Vagina (tissue), 2 donors: Measurements from ENCODE around the gene LMAN2L. TPM values are rescaled to one million over a fixed set of nuclear protein-coding genes. Genes with fewer than 3 reads are reported as not detected.

Source experiments
- DNase-seq, 2 donors: peaks; one replicate each; pipeline ENCODE4 v3.0.0-alpha.2; 2017; ENCODE audit errors: extremely low spot score in 2 of 2
- H3K27ac ChIP-seq: fragments of 200-600 bp; sonication (generic); one replicate; pipeline ENCODE4 v1.5.1; 2019
- H3K27me3 ChIP-seq: fragments of 200-600 bp; sonication (generic); one replicate; pipeline ENCODE4 v1.5.1; 2019
- H3K36me3 ChIP-seq, 2 donors: fragments of 200-600 bp; sonication (generic); one replicate each; pipeline ENCODE4 v1.5.1; 2017 to 2019
- H3K4me1 ChIP-seq: fragments of 200-600 bp; sonication (generic); one replicate; pipeline ENCODE4 v1.5.1; 2019
- H3K4me3 ChIP-seq, 2 donors: fragments of 200-600 bp; sonication (generic); 1 replicate in 1 of 2; 2 replicates in 1 of 2; pipeline ENCODE4 v1.5.1; 2016 to 2019
- H3K9me3 ChIP-seq: fragments of 200-600 bp; sonication (generic); one replicate; pipeline ENCODE4 v1.5.1; 2019
- CTCF ChIP-seq, 3 experiments: fragments of 450-650 bp in 2 of 3; fragments of 200-600 bp in 1 of 3; sonication (generic) in 1 of 3; IDR thresholded peaks; one replicate each; pipeline ENCODE4 v1.5.1; 2017 to 2019; ENCODE audit warnings: antibody characterized with exemption in 3 of 3, mild to moderate bottlenecking in 2 of 3, moderate library complexity in 2 of 3
- POLR2A ChIP-seq, 2 donors: fragments of 450-650 bp; IDR thresholded peaks; one replicate each; pipeline ENCODE4 v1.6.1; 2017; ENCODE audit warnings: antibody characterized with exemption in 2 of 2, mild to moderate bottlenecking in 2 of 2, moderate library complexity in 2 of 2
- POLR2AphosphoS5 ChIP-seq, 2 donors: sonication (generic); formaldehyde crosslinking; IDR thresholded peaks; one replicate each; pipeline ENCODE4 v1.9.0; 2017; ENCODE audit warnings: antibody characterized with exemption in 2 of 2, mild to moderate bottlenecking in 2 of 2, low read depth in 1 of 2; ENCODE audit not compliant: insufficient read depth in 1 of 2
- intact Hi-C: fragments of 100-400 bp; cut with DNase I; formaldehyde crosslinking; loops from one replicate; pipeline ENCODE4 v1.15.1; 2023
- total RNA-seq: library from RNA; depleted of rRNA; stranded (reverse); fragments of >200 nt; gene quantifications from one replicate; pipeline ENCODE4 v1.2.3, GENCODE V29; 2016

The LMAN2L gene
- total RNA-seq, 1 donor from 2014 or later, result 13.0 TPM

- Histone ChIP-seq H3K27me3 (no peaks in the 10 kb centered on the region), H3K4me3 (no peak overlapping the region), H3K9me3 (no peaks in the 10 kb centered on the region), H3K27ac (no peak overlapping the region), H3K36me3 (no peaks in the 10 kb centered on the region), H3K4me1 (peaks cover 7% of the 10 kb centered on the region)
- DNase-seq, result no peak
- intact Hi-C loops, result no loop called here
- no peak for TF ChIP-seq POLR2AphosphoS5 (IDR thresholded peaks at IDR 0.05; ENCODE audit: insufficient read depth in 1 of 2, low read depth in 1 of 2)
- no peak for TF ChIP-seq CTCF (IDR thresholded peaks at IDR 0.05)
- no peak for TF ChIP-seq POLR2A (IDR thresholded peaks at IDR 0.05)
These were observed 54.0 kb downstream of the LMAN2L start for GRCh38 chr2:96685577-96686459.

DNA sequence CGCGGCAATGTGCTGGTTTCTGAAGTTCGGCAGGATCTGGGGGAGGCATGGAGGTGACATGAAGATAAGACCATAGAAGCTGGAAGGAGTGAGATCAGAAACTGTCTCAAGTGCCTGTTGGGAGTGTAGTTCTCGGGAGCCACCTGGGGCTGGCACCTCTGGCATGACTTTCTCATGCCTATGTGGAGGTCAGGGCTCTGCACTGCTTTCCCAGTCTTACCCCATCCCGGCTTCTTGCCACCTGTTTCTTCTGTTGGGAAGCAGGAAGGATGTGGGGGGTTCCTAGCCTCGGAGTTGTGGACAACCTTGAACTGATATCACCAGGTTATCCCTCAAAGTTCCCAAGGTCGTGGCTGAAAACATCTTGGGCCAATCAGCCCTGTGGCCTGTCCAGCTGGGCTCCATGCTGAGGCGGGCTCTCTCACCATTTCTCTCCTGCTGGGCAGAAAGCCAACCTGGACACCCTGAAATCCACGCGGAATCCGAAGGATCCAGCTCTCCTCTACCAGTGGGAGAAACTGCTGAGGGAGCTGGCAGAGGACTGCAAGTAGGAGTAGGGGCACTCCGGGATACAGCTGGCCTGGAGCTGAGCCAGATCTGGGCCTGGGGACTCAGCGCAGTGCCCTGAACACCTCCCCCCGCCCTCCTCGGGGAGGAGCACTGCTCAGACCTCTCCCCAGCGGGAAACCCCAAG, 54.8 kb downstream of the LMAN2L start:
- Histone ChIP-seq H3K36me3 (no peaks in the 10 kb centered on the region), H3K4me1 (peaks cover 7% of the 10 kb centered on the region)

GRCh38 chr2:96683972-96684820, 55.7 kb downstream of the LMAN2L start:
- peaks cover 7% of the 10 kb centered on the region for H3K4me1 ChIP-seq
- no peaks in the 10 kb centered on the region for H3K36me3 ChIP-seq
- TF ChIP-seq POLR2AphosphoS5 (IDR thresholded peaks at IDR 0.05; ENCODE audit: insufficient read depth in 1 of 2, low read depth in 1 of 2) (no peak), CTCF (IDR thresholded peaks at IDR 0.05) (no peak), POLR2A (IDR thresholded peaks at IDR 0.05) (no peak)
- H3K4me3 ChIP-seq, result no peak overlapping the region
- intact Hi-C loops, result no loop called here
- H3K27me3 ChIP-seq, result no peaks in the 10 kb centered on the region
- H3K9me3 ChIP-seq, result no peaks in the 10 kb centered on the region
- DNase-seq, result no peak
- no peak overlapping the region for H3K27ac ChIP-seq

More for the DNA sequence above, 54.8 kb downstream of the LMAN2L start:
- Histone ChIP-seq H3K4me3 (no peak overlapping the region), H3K27ac (no peak overlapping the region), H3K9me3 (no peaks in the 10 kb centered on the region), H3K27me3 (no peaks in the 10 kb centered on the region)
- no peak for TF ChIP-seq POLR2AphosphoS5 (IDR thresholded peaks at IDR 0.05; ENCODE audit: insufficient read depth in 1 of 2, low read depth in 1 of 2)
- no peak for TF ChIP-seq CTCF (IDR thresholded peaks at IDR 0.05)
- no peak for TF ChIP-seq POLR2A (IDR thresholded peaks at IDR 0.05)
- no peak for DNase-seq
- intact Hi-C loops, result no loop called here

DNA sequence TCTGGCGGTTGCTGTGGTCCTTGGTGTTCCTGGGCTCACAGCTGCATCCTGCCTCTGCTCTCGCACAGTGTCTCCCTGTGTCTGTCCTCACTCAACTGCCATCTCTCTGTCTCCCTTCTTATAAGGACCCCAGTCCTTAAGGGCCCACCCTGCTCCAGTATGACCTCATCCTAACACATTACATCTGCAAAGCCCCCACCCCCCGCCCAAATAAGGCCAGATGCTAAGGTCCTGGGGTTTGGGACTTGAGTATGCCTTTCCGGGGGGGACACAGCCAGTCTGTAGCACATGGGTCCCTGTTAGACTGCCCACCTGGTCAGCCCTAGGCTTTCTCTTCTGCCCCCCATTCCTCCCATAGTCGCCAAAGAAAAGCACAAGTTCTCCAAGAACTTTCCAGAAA, 56.6 kb downstream of the LMAN2L start:
- Histone ChIP-seq H3K27ac (no peak overlapping the region), H3K27me3 (no peaks in the 10 kb centered on the region), H3K4me3 (no peak overlapping the region), H3K9me3 (no peaks in the 10 kb centered on the region), H3K4me1 (peaks cover 7% of the 10 kb centered on the region), H3K36me3 (no peaks in the 10 kb centered on the region)
- TF ChIP-seq POLR2A (IDR thresholded peaks at IDR 0.05) (no peak), POLR2AphosphoS5 (IDR thresholded peaks at IDR 0.05; ENCODE audit: insufficient read depth in 1 of 2, low read depth in 1 of 2) (no peak), CTCF (IDR thresholded peaks at IDR 0.05) (no peak)
- no peak for DNase-seq
- intact Hi-C loops, result no loop called here
